ENCODE data around the gene NNAT.

NNAT gene

DNA sequence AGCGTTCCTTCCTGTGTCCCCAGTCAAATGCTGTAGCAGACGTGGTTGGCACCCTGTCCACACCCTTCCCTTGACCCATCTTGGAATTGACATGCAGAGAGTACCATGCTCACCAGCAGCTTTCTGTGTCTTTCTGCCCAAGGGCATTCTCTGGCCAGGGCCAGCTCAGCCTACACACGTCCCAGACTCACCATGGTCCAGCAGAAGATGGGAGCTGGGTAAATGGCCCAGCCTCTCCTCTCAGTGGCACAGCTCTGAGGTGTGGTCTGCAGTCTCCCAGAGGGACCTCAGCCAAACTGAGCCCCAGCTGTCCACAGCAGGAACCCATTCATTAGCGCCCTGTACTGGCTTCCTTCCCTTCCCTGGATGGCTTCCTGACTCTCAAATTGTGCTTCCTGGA, 37.7 kb downstream of the NNAT start:
- no peak overlapping the region for H3K27ac ChIP-seq
- TF ChIP-seq CTCF (IDR thresholded peaks at IDR 0.05) = no peak
- TF ChIP-seq ZFX (IDR thresholded peaks at IDR 0.05; ENCODE audit: borderline replicate concordance) = no peak

- TF ChIP-seq ZFX (IDR thresholded peaks at IDR 0.05; ENCODE audit: borderline replicate concordance) (no peak), CTCF (IDR thresholded peaks at IDR 0.05) (no peak)
These were observed 38.4 kb downstream of the NNAT start for GRCh38 chr20:37559312-37560027.

GRCh38 chr20:37560629-37561028, 39.6 kb downstream of the NNAT start:
- H3K27ac ChIP-seq = no peak overlapping the region
- TF ChIP-seq ZFX (IDR thresholded peaks at IDR 0.05; ENCODE audit: borderline replicate concordance) = no peak
- TF ChIP-seq CTCF (IDR thresholded peaks at IDR 0.05) = no peak

More at GRCh38 chr20:37559312-37560027, 38.4 kb downstream of the NNAT start:
- no peak overlapping the region for H3K27ac ChIP-seq

- no peak for TF ChIP-seq ZFX (IDR thresholded peaks at IDR 0.05; ENCODE audit: borderline replicate concordance)
- no peak for TF ChIP-seq CTCF (IDR thresholded peaks at IDR 0.05)
- no peak overlapping the region for H3K27ac ChIP-seq
These were observed 41.8 kb downstream of the NNAT start for GRCh38 chr20:37562695-37563480.

DNA sequence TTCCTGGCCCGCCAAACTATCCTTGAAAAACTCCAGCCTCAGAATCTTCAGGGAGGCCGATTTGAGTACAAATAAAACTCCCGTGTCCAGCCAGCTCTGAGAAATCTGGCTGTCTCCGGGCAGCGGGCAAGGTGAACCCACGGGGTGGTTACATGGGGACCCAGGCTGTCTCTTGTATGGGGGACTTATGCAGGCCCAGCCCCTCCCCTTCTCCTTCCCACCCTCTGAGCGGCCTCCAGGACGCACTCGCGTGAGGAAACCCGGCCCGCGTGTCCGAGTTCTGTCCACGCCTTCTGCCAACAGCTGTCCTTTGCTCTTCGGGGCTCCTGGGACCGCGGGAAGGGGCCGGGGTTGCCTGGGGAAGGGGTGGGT, 43.0 kb downstream of the NNAT start:
- H3K27ac ChIP-seq = no peak overlapping the region
- no peak for TF ChIP-seq ZFX (IDR thresholded peaks at IDR 0.05; ENCODE audit: borderline replicate concordance)
- no peak for TF ChIP-seq CTCF (IDR thresholded peaks at IDR 0.05)

GRCh38 chr20:37564388-37565133, 43.5 kb downstream of the NNAT start:
- TF ChIP-seq ZFX (IDR thresholded peaks at IDR 0.05; ENCODE audit: borderline replicate concordance) = no peak
- TF ChIP-seq CTCF (IDR thresholded peaks at IDR 0.05) = peak; percentile 97
- H3K27ac ChIP-seq = no peak overlapping the region
